GM18502 (cell line): ENCODE results near the gene PLAC1.

Experiments
- ATAC-seq: cut with Tn5 transposase; IDR thresholded peaks from one replicate; pipeline ENCODE4 v1.9.1; 2021; ENCODE audit warnings: mild to moderate bottlenecking; ENCODE audit not compliant: unreplicated experiment, poor library complexity

The PLAC1 gene, protein sequence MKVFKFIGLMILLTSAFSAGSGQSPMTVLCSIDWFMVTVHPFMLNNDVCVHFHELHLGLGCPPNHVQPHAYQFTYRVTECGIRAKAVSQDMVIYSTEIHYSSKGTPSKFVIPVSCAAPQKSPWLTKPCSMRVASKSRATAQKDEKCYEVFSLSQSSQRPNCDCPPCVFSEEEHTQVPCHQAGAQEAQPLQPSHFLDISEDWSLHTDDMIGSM

DNA sequence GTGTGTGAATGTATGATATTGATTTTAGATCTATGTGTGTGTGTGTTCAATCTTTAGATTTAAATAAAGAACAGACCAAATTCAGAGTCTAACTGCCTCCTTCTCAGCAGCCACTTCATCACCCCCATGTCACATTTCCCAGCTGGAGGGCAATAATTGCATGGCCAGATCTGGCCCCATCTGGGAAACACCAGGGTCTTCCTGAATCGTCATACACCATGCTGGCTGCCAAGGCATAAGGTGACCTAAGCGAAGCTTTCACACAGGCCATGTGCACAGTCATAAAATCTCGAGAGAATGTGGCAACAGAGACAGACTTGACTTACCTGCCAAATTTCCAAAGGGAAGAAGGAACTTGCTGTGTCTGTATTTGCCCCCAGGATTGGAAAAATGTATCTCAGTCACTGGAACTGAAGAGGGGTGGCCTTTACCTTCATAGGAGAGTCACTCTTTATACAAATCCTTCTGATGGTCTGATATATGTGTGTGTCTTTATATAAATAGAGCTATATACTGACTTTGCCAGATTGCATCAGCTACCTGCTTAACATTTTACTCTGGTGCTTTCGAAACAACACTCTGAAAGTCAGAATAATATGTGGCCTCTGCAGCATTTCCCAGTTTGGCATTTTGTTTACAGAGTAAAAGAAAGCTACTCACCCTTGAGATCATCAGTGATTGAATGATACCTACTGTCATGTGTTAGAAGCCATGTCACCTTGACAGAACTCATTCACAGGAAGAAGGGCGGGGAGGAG, at the start of gene PLAC1:
TSS of gene PLAC1 (minus strand) at position 470 of the 758 bp plus-strand sequence. CDS start 91,789 bp downstream, outside the sequence.
- no peak for ATAC-seq

DNA sequence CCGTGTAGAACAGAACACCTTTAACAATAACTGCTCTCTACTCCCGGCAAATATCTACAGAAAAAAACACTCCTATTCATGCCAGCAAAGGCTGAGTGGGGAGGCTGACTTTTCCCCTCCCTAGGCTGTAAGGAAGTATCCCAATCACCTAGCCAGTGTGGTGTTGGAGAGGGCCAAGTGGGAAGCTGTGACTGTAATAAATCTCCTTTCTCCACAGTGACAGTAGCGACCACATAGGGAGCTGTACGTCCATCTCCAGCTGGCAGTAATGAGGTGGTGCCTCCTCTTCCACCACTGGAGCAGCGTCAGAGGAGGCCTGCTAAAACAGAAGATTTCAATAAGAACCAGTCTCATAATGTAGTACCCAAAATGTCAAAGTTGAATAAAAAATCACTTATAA, 47.9 kb upstream of the PLAC1 start:
- ATAC-seq, result no peak

DNA sequence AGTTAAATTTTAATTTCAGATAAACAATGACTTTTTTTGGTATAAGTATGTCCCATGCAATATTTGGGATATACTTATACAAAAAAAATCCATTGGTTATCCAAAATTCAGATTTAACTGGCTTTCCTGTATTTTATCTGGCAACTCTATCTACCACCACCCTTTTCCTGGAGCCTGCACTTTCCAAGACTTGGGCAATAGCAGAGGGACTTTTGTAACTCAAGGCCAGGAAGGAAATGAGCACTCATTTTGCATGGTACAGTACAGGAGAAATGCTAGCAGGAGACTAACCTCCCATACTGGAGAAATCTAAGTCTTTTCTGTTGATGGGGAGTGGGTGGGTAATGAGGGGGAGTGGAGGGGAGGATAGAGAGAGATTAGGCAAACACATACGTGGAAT, 37.7 kb upstream of the PLAC1 start:
- no peak for ATAC-seq

DNA sequence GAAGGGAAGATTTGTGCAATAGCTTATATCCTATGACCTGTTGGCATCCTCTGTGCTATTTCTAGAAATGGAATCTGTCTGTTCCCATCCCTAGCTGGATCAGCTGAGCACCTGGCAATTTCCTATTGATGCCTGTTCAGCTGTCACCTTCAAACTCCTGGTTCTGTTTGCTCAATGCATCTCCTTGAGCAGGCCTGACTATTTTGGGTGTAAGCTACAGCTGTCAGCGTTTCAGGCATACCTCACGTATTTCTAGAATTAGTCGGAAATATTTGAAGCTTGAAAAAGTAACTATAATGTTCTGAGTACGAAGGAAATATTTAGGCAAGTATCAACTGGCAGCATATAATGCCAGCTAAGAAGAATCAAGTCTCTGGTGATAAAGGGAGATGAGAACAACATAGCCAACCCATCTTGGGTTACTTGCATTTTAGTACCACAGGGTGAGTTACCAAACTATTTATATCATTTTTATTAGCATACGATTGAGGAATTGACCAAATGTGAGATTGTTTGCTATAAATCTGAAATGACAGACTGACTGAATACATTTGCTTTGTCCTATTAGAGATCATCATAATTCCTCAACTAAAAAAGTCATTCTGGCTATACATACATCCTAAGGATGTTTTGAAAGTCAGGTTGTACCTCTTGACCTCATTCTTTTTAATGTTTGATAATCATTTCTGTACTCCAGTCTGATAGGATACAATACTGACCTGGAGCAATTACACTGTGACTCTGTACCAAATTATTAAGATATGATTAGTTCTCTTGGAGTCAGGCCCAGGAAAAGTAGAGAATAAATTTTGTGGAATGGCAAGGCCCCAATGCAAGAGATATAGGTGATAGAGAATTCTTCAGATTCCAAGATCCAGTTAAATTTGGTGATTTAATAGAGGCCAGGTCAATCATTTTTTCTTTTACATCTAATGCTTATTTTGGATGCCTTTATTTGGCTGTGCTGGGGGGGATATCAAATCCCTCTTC, 36.4 kb upstream of the PLAC1 start:
- no peak for ATAC-seq

DNA sequence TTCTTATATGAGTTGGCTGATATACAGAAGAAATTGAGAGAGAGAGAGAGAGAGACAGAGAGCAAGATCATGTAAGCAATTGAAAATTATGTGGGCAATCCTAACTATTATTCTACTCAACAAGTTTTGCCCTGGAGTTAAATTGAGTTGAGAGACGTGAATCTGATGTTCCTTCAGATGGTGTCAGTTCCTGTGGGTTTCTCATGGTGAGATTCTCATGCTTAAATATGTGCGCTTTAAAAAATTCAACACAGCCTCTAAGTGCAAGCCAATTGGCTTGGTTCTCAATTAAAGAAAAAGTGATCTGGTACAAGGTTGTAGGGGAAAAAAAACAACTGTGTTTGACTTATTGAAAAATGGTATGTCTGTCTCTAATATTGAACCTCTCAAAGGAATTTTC, 35.4 kb upstream of the PLAC1 start:
- no peak for ATAC-seq

DNA sequence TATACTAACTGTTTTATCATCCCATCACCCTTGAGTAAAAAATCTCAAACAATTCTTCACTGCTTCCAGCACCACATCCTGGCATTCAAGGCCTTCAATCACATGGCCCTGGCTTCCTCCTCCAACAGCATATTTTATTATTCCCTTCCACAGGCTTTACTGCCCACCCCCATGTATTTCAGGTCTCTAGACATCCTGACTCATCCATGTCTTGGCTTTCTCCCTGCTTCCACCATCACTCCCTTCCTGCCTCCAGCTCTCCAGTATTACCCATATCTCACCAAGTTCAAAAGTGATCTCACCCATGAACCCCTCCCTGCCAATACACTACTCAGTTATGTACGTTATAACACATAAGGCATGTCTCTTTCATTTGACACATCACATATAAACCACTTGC, 34.7 kb upstream of the PLAC1 start:
- ATAC-seq, result no peak

DNA sequence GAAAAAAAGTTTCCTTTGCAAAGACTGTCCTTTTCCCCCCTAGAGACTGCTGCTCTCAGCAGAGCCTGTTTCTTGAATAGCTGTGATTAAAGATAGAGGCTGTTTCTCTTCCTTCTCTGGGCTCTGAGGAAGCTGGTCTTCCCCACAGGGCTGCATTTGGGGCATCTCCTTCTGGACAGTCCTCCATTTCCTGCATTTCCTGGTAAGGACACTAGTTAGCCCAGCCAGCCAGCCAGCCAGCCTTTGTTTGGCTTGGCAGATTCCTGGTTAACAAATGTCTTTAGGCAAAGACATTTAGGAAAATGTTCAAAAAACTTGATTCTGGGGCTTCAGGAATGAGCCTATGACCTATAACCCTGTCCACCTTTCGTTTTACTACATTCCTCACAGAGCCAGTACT, 34.0 kb upstream of the PLAC1 start:
- no peak for ATAC-seq

DNA sequence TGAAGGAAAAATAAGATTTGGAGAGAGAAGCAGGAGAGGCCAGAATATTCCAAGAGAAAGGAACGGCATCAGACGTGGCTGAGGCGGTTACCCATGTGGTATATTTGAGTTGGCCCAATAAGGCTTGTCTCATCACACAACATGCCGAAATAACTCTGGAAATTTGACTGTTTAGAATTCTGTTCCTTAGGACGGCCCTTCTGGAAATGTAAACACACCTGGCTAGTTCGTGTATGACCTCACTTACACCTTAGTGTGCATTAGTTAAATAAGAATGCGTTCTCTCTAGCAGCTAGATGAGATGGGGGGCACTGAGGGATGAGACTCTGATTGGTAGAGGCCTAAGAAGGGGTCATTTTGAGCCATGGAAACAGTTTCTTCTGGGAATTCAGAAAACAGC, 33.2 kb upstream of the PLAC1 start:
- no peak for ATAC-seq

DNA sequence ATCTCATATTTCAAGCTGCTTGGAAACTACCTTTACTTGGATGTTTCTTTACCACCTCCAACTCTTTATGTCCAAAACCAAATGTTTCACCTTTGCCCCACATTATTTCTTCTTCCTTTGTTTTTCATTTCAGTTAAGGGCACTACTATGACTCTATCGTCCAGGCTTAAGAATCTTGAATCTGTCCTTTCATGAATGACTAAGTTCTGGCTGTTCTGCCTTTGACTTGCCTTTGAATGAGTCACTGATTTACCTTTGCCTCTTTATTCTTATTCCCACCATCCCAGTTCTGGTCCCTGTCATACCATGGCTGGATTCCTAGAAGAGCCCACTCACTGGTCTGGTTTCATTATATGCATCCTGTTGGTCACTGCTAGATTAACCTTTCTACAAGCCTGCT, 30.6 kb upstream of the PLAC1 start:
- ATAC-seq, result no peak

DNA sequence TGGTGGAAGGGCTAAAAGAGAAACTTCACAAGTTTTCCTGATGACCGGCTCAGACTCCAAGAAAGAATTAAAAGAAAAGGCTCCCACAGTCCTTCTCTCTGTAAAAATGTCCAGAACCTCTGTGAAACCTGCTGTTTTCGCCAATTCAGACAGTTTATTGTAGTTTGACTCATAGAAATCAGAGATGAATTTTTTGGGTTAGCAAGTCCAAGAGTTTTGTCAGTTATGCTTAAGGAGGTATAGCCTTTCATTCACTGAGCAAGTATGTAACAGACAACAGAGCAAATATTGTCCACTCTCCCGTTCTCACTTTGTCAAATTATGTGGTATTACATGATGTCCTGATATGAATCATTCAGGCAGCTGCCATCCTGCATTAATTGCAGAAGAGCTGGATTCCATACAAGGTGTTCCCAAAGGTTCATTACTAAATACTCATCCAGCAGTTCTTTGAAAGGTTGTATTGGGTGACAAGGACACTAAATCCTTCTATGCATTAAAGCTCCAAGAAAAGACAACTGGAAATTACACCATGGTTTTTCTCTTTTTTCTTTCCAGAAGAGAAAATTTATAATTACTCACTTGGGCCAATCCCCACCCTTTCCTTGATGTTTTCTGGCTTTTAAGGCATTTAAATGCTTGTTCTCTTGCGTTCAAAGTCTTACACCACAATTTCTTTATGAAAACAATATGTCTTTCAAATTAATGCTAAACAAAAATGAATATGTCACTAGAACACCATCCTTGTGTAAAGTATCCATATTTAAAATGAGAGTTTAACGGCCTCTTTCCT, 30.0 kb upstream of the PLAC1 start:
- no peak for ATAC-seq

DNA sequence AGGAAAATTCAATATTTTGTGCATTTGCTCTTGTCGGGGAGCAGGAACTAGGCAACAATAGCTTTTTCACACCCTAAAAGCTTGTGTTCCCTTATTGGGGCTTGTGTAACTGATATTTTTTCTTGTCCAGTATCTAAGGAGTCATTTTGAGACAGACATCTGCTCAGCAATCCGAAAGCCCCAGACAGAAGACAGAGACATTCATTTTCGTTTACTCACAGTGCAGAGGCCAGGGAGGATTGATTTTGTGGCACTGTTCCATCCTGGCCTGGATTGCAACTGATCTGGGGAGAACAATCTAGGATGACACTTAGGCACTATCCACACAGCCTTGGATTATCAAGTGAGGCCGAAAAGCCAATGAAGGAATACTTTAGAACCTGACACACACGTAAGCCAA, 27.4 kb upstream of the PLAC1 start:
- no peak for ATAC-seq

DNA sequence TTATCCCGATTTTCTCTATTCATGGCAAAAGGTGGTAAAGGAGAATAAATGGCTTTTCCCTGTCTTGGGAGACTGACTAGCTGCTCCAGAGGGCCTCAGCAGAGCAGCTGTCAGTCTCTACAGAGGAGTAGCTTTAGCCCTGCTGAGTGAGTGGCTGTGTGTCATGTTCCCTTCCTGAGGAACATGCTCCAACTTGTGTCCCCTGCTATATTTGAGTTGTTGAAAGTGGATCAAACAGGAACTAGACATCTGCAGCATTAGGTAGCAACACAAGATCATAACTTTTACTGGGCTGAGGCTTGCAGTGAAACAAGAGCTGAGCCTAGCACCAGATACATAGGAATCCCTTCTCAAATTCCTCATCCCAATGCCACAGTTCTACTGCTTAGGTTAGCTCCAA, 26.7 kb upstream of the PLAC1 start:
- no peak for ATAC-seq

DNA sequence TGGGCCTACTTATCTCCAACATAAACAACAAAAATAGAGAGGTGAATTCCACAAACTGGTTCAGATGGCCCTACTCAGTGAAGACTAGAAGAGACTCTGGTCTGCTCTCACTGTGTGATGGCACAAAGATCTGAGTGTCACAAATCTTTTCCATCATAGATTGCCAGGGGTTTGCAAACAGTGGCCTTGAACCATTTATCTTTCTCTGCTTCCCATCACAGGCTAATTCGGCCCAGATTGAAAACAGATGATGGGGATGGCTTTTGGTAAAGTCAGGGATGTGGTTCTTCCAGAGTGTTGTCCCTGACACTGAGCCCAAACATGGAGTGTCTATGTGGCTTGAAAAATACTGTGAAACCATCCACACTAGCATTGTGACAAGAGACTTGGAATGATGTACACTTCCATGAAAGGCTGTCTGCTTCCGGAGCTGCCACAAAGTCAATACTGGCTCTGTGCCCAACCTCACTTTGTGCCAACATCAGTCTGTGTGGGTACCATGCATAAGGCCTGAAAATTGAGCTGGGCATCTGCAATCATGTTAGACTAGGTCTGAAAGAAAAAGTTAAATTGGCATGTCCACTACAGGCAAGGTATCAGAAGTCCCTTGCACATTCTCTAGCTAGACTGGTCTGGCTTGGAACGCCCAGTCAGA, 25.2 kb upstream of the PLAC1 start:
- no peak for ATAC-seq

DNA sequence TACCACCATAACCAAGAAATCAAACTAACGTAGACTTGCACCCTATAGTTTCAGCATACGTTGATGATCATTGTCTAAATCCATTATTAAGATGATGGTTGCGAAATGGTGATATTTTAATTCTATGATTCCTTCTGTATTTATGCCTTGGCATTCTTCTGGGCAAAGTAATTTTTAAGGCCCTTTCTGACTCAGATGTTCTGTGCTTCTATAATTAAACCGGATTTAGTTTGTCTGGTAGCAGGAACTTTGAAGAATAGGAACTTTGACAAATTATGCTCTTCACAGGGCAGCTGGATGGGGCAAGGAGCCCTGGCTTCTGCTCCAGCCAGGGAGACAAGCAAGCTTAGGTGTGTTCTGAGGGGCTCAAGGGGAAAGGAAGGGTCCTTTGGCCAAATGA, 23.8 kb upstream of the PLAC1 start:
- no peak for ATAC-seq

DNA sequence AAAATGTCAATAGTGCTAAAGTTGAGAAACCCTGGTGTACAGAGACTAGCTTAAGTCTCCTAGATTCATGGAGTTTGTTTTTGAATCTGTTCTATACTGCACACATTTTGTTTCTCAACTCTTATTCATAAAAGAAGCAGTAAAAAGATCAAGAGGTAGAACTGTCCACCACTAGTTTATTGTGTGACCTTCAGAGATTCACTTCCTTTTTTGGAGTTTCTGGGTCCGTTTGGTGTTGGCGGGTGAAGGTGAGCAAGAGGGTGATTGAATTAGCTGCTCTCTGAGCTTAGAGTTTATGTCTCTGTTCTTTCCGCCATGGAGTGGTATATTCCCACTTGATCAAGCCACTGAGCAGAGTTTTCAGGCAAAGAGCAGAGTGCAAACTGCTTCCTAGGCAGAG, 21.4 kb upstream of the PLAC1 start:
- ATAC-seq, result no peak

DNA sequence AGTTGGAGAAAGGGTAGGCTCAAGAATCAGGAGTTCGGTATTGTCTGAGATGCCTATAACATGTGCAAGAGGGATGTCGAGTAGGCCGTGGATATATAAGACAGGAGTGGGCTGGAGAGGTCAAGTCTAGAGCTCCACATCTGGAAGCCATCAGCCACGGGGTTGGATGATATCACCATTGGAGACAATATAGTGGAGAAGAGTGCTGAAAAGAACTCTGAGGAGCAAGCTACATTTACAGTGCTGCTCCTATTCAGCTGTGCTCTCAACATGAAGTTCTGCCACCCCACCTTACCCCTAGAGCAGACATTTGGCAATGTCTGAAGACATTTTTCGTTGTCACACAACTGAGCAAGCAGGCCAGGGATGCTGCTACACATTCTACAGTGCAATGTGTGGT, 20.9 kb upstream of the PLAC1 start:
- no peak for ATAC-seq

DNA sequence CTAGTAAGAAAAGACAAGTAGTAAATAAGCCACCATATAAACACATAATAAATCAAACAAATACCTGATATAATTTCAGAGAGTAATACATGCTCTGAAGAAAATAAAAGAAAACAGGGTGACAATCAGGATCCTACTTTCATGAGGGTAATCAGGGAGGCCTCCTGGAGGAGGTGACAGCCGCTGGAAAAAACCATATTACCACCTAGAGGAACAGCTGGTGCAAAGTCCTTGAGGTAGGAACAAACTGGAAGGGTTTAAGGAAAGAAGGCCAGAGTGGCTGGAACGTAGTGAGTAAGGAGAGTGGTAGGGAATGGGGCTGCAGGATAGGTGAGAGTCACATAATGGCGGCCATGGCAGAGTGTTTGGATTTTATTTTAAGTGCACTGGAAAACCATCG, 19.1 kb upstream of the PLAC1 start:
- no peak for ATAC-seq

DNA sequence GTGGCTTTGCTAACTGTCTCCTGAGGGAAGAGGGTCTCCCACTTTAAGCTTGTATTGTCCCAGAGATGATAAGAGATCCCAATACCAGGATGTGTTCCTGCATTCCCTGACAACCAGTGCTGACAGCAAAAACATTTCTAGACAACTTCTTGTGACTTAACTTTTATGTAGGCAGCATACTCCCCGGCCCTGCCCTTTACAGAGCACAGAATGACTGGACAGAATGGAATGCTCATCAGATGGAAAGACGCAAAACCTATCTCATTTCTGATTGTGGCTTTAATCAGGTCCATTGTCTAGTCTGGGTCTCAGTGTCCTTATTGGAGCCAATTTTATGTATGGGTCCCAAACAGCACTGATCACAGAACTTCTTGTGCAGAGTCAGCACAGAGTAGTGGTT, 18.2 kb upstream of the PLAC1 start:
- ATAC-seq, result no peak

DNA sequence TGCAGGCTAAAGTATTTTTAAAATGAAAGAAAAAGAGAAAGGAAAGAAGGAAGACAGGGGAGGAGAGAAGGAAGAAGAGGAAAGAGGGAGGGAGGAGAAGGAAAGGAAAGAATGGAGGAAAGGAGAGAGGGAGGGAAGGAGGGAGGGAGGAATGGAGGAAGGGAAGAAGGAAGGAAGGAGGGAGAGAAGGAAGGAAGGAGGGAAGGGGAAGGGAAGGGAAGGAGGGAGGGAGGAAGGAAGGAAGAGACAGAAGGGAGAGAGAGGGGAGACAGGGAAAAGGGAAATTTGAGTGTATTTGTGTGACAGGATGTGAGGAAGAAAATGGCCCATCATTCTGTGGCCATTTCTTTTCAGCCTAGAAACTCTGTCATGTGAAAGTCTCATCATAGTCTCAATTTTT, 14.9 kb upstream of the PLAC1 start:
- no peak for ATAC-seq

DNA sequence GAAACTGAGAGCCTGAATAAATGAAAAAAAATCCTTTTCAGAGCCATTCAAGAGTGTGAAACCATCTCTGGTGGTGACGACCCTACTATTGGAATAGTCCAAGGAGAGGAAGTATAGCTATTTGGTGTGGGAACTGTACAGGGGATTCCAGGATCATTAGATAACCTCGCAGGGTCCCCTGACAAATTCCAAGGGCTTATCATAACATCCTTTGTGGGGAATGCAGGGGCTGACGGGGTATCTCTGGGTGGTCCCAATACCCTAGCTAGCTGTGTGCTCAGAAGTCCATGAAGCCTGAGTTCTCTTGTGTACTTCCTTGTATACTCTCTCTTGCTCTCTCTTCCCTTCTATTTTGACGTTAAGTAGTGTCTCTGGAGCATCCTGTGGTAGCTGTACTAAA, 13.8 kb upstream of the PLAC1 start:
- ATAC-seq, result no peak
